Astrocyte (in vitro differentiated cells and primary cell): ENCODE results near the gene PADI6. TPM values are rescaled to one million over a fixed set of nuclear protein-coding genes. Genes with fewer than 3 reads are reported as not detected.
A peak's percentile ranks its signal among the peaks of the same experiment; 100 is the strongest.

ENCODE experiments used
- DNase-seq: peaks from one replicate; pipeline ENCODE4 v3.0.0-alpha.2; 2010; ENCODE audit warnings: low read depth
- FAIRE-seq: peaks from 2 replicates; lab custom pipeline; 2011; peaks lifted over from hg19 to GRCh38; lab: Jason Lieb, UNC
- H2AFZ ChIP-seq: 2 replicates; pipeline ENCODE4 v1.6.0; 2012; ENCODE audit warnings: low read depth, low read length, inconsistent platforms
- H3K27ac ChIP-seq: 2 replicates; pipeline ENCODE4 v1.5.1; 2011; ENCODE audit warnings: low read depth, low read length, inconsistent platforms
- H3K27me3 ChIP-seq: 2 replicates; pipeline ENCODE4 v1.6.0; 2011; ENCODE audit warnings: low read length, inconsistent platforms; ENCODE audit not compliant: insufficient read depth
- H3K36me3 ChIP-seq: 2 replicates; pipeline ENCODE4 v1.5.1; 2011; ENCODE audit warnings: low read length, inconsistent platforms; ENCODE audit not compliant: insufficient read depth
- H3K4me1 ChIP-seq: 2 replicates; pipeline ENCODE4 v1.5.1; 2011; ENCODE audit warnings: low read length, inconsistent platforms; ENCODE audit not compliant: insufficient read depth
- H3K4me2 ChIP-seq: 2 replicates; pipeline ENCODE4 v1.6.0; 2012; ENCODE audit warnings: low read length, inconsistent platforms
- H3K4me3 ChIP-seq: 2 replicates; pipeline ENCODE4 v1.5.1; 2011; ENCODE audit warnings: low read depth, mild to moderate bottlenecking, low read length, inconsistent platforms; ENCODE audit not compliant: insufficient read depth
- H3K79me2 ChIP-seq: 2 replicates; pipeline ENCODE4 v1.6.0; 2012; ENCODE audit warnings: mild to moderate bottlenecking, low read length, inconsistent platforms; ENCODE audit not compliant: insufficient read depth
- H3K9ac ChIP-seq: 2 replicates; pipeline ENCODE4 v1.6.0; 2012; ENCODE audit warnings: mild to moderate bottlenecking, low read length, inconsistent platforms
- H3K9me3 ChIP-seq: 2 replicates; pipeline ENCODE4 v1.5.1; 2012; ENCODE audit warnings: low read depth, mild to moderate bottlenecking, low read length, inconsistent platforms; ENCODE audit not compliant: insufficient read depth
- H4K20me1 ChIP-seq: 2 replicates; pipeline ENCODE4 v1.6.0; 2012; ENCODE audit warnings: low read length, inconsistent platforms; ENCODE audit not compliant: insufficient read depth
- H3K27ac Mint-ChIP-seq: one replicate; pipeline ENCODE4 v1.8.0; 2021; ENCODE audit warnings: mild to moderate bottlenecking, mixed read lengths; ENCODE audit not compliant: unreplicated experiment
- H3K27me3 Mint-ChIP-seq: one replicate; pipeline ENCODE4 v1.8.0; 2021; ENCODE audit warnings: low read depth, mixed read lengths; ENCODE audit not compliant: unreplicated experiment
- H3K36me3 Mint-ChIP-seq: one replicate; pipeline ENCODE4 v1.8.0; 2021; ENCODE audit warnings: low read depth, mixed read lengths; ENCODE audit not compliant: unreplicated experiment
- H3K4me1 Mint-ChIP-seq: one replicate; pipeline ENCODE4 v1.8.0; 2021; ENCODE audit warnings: low read depth, mixed read lengths; ENCODE audit not compliant: unreplicated experiment
- H3K4me3 Mint-ChIP-seq: one replicate; pipeline ENCODE4 v1.8.0; 2021; ENCODE audit warnings: mild to moderate bottlenecking, moderate library complexity, mixed read lengths; ENCODE audit not compliant: unreplicated experiment
- H3K9me3 Mint-ChIP-seq: one replicate; pipeline ENCODE4 v1.8.0; 2021; ENCODE audit warnings: mild to moderate bottlenecking, mixed read lengths; ENCODE audit not compliant: unreplicated experiment
- EZH2 ChIP-seq: IDR thresholded peaks from 2 replicates; pipeline ENCODE4 v1.6.1; 2012; ENCODE audit warnings: mild to moderate bottlenecking, low read length, inconsistent platforms; ENCODE audit not compliant: insufficient read depth
- total RNA-seq: library from RNA; stranded (reverse); gene quantifications from 2 replicates; pipeline ENCODE4 v1.2.1, GENCODE V29; 2021
- TF ChIP-seq, protein P1 (sequence below): IDR thresholded peaks from 2 replicates; pipeline ENCODE4 v1.5.1; 2011; ENCODE audit warnings: low read depth, mild to moderate bottlenecking, inconsistent platforms, low read length, moderate library complexity; ENCODE audit not compliant: insufficient read depth

The PADI6 gene
- total RNA-seq, 1 donor from 2014 or later, result not detected

DNA sequence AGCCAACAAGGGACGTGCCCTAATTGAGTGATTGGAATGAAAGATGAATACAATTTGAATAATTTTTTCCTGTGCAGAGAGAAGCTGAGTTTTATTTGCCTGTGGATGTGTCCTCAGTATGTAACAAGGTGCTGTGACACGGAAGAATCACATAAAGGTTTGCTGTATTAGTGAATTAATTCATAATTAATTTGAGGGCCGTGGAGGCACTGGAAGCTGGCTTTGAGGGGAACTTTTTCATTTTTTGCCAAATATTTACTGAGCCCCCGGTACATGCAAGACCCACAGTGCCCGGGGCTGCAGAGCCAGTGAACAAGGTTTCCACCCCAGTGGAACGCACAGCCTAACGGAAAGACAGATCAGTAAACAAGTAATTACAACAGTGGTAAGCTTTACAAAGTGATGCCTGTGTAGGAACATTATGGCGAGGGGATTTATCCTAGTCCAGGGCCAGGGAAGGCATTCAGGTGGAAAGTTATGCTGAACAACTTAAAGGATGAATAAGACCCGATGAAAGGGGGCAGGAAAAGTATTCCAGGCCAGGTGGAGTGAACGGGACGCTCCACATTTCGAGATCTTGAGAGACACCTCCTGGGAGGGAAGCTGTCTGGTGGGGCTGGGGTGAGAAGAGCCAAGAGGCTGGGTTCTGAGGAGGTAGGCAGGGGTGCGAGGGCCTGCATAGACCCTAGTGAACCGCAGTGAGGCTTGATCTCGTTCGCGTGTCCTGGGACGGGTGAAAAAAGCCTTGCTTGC is 68.3 kb downstream of the PADI6 start:
- H3K27ac Mint-ChIP-seq, result peak overlapping the region; percentile 75
- Histone ChIP-seq H3K36me3 (peaks cover 1% of the 10 kb centered on the region), H3K9ac (peak overlapping the region; percentile 79), H3K27ac (peak overlapping the region; percentile 58), H3K27me3 (no peaks in the 10 kb centered on the region), H2AFZ (peak overlapping the region; percentile 68), H3K4me1 (peaks cover 40% of the 10 kb centered on the region), H3K9me3 (no peaks in the 10 kb centered on the region), H3K4me2 (peak overlapping the region; percentile 91), H3K79me2 (peaks cover 33% of the 10 kb centered on the region), H3K4me3 (peak overlapping the region; percentile 67), H4K20me1 (peaks cover 22% of the 10 kb centered on the region)
- H3K4me3 Mint-ChIP-seq, result peak overlapping the region; percentile 88
- no peaks in the 10 kb centered on the region for H3K36me3 Mint-ChIP-seq
- FAIRE-seq, result no peak
- no peaks in the 10 kb centered on the region for H3K9me3 Mint-ChIP-seq
- DNase-seq, result no peak
- TF ChIP-seq EZH2, result no peak
- TF ChIP-seq, protein P1, sequence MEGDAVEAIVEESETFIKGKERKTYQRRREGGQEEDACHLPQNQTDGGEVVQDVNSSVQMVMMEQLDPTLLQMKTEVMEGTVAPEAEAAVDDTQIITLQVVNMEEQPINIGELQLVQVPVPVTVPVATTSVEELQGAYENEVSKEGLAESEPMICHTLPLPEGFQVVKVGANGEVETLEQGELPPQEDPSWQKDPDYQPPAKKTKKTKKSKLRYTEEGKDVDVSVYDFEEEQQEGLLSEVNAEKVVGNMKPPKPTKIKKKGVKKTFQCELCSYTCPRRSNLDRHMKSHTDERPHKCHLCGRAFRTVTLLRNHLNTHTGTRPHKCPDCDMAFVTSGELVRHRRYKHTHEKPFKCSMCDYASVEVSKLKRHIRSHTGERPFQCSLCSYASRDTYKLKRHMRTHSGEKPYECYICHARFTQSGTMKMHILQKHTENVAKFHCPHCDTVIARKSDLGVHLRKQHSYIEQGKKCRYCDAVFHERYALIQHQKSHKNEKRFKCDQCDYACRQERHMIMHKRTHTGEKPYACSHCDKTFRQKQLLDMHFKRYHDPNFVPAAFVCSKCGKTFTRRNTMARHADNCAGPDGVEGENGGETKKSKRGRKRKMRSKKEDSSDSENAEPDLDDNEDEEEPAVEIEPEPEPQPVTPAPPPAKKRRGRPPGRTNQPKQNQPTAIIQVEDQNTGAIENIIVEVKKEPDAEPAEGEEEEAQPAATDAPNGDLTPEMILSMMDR, result no peak
- peaks cover 28% of the 10 kb centered on the region for H3K4me1 Mint-ChIP-seq
- H3K27me3 Mint-ChIP-seq, result no peaks in the 10 kb centered on the region

DNA sequence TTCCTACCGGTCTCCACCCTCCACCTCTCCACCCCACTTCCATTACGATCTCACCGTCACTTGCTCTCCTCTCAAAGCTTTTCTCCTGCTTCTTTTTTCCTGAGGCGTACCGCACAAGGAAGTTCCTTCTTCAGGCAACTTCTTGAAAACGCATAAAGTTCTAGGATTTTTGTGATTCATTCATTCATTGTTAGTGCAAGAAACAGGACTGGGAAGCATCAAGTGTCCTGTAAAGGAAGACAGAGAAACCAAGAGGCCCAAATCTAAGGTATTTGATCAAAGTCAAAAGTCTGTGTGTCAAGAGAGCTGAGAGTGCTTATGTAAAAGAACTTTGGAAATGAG is 68.8 kb downstream of the PADI6 start:
- Histone ChIP-seq H3K4me3 (no peak overlapping the region), H3K27ac (no peak overlapping the region), H3K36me3 (no peaks in the 10 kb centered on the region), H3K27me3 (no peaks in the 10 kb centered on the region), H3K9ac (peak overlapping the region; percentile 79), H2AFZ (no peak overlapping the region), H3K79me2 (peaks cover 28% of the 10 kb centered on the region), H3K4me1 (peaks cover 40% of the 10 kb centered on the region), H4K20me1 (peaks cover 16% of the 10 kb centered on the region), H3K9me3 (no peaks in the 10 kb centered on the region), H3K4me2 (peak overlapping the region; percentile 91)
- FAIRE-seq (no peak), DNase-seq (no peak)
- no peaks in the 10 kb centered on the region for H3K27me3 Mint-ChIP-seq
- H3K4me1 Mint-ChIP-seq, result peaks cover 28% of the 10 kb centered on the region
- TF ChIP-seq EZH2, result no peak
- TF ChIP-seq, protein P1, result no peak
- H3K9me3 Mint-ChIP-seq, result no peaks in the 10 kb centered on the region
- no peaks in the 10 kb centered on the region for H3K36me3 Mint-ChIP-seq
- peak overlapping the region; percentile 88 for H3K4me3 Mint-ChIP-seq
- H3K27ac Mint-ChIP-seq, result peak overlapping the region; percentile 75
